ENCODE measurements around the gene MSANTD1.

Gene MSANTD1

DNA sequence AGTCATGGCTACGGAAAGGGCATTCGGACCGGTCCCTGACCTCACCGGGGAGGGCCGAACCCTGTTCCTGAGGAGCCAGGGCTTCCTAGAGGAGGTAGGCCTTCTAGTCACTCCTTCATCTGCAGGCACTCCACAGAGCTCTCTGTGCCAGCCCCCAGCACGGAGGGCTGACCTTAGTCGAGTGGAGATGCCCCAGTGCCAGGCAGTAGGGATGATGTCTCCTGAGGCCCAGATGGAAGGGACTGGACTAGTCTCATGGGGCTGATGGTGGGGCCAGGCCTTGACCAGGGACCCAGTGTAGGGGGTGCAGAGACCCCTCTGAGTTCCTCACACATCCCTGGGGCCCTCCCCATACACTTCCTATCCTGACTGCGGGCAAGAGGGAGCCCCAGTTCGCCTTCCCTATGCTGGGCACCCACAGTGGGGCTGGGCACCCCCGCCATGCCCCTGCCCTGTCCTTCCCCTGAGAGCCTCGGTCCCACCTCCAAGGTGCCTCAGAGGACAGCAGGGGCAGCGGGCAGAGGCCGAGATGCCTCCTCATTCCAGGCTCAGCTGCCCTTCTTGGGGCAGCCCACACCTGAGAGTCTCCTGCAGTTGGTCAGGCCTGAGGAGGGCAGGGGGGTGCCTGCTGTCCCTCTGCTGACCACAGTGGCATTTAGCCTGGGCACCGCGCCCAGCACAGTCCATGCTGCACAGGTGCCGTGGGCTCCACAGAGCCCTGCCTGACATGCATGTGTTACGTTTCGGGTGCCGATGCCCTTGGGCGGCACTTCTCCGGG, 1.4 kb upstream of the MSANTD1 start:
- DNase-seq (ENCODE audit: low read depth in 2 of 2), result no peak

DNA sequence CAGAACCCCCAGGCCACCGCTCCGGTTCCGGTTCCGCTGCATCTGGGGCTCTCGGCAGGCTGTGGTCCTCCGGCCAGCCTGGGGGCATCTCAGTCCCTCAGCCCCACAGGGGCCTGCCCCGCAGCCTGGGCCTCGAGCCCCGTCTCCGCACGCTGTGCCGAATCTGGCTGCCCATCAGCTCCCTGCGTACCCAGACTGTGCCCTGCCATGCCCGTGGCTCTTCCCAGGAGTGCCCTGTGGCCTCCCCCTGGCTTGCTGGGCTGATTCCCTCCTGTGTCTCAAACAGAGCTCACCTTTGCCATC, 830 bp upstream of the MSANTD1 start:
- DNase-seq (ENCODE audit: low read depth in 2 of 2), result no peak

GRCh38 chr4:3249711-3250437, 915 bp downstream of the MSANTD1 start:
- DNase-seq (ENCODE audit: low read depth in 2 of 2), result no peak

DNA sequence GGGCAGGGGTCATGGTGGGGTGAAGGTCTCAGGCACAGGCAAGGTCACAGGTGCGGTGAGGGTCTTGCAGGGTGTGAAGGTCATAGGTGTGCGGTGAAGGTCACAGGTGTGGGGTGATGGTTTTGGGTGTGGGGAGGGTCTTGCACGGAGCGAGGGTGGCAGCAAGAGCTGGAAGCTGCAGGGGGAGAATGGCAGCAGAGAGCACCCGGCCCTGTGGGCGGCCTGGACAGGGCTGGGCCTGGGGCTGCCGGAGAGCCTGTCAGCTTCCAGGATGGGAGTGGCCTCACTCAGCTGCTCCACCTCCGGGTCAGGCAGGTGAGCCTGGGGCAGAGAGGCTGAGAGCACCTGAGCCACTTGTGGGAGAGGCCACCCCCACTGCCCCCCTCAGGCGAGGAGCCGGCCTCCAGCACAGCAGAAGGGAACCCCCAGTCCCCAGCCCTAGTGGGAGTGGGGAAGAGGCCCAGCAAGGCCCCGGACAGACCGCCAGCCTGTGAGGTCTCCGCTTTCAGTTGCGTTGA, 1.5 kb downstream of the MSANTD1 start:
- no peak for DNase-seq (ENCODE audit: low read depth in 2 of 2)

DNA sequence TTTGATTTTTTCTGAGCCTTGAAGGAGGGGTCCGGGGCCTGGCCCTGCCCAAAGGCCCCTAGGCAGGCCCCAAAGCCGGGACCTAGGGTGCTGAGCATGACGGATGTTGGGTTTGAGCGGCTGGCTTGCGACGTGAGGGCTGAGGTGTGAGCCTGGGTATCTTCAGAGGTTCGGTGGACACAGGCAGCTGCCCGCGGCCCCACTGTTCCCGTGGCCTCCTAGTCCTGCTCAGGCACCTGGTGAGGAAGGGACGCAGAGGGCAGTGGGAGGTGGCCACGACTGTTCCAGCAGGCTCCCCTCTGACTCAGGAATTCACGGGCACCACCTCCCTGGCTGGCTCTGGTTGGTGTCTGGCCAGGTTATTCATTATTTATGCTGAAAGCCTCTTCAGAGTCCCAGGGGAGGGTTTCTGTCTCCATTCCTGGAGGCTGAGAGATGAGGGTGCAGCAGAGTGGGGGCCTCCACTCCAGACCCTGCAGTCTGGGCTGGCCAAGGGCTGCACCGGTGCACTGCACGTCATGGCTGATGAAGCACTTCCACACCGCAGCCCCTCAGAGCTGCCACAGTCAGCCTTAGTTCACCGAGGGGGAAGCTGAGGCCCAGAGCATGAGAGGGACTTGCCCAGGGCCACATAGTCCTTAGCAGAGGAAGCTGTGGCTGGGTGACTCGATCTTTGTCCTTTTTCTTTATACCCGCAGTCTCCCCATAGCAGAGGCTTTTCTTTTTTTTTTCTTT, 2.2 kb downstream of the MSANTD1 start:
- peak in 1 of 2 donors; percentile 3 for DNase-seq (ENCODE audit: low read depth in 2 of 2)

DNA sequence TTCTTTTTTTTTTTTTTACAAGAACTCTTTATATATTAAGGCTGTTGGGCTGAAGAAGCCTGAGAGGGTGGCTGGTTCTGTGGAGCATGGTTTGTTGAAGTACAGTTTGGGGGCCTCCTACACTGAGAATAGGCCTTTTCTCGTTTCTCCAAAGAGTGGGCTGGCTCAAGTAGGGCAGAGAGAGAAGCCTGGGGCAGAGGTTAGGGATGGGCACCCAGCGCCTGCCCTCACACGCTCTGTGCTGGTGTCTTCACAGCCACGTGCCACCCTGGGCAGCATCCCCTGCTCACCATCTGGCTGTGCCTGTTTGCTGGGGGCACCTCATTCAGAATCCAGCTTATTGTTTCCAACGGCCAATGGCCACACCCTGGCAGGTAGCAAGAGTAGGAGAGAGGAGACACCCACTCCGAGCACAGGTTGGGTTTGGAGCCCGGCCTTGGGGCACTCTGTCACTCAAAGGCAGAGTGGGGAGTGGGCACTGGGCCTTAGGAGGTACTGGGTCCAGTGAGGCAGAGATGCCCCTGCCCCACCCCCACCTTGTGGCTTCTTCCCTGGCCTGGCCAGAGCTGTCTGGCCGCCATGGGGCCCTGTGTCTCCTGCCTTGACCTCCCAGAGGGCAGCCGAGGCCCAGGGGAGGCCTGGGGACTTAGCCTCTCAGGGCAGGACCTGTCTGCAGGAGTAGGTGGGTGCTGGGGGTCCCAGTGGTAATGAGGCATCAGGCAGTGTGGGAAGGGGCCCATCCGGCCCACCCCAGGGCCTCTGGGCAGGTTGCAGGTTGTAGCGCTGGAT, 2.9 kb downstream of the MSANTD1 start:
- DNase-seq (ENCODE audit: low read depth in 2 of 2), result no peak

DNA sequence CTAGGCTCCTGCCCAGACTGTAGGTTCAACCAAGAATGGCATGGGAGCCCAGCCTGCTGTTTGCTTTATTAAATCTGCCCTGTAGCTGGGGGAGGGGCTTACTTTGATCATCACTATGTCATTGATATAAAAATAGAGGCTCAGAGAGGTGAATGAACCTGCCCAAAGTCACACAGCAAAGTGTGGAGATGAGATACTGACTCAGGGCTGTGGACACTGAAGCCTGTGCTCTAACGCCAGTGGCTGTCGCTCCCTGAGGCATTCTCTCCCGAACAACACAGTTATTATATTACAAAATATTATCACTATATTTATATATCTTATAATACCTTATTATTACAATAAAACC, 3.5 kb downstream of the MSANTD1 start:
- DNase-seq (ENCODE audit: low read depth in 2 of 2), result no peak

DNA sequence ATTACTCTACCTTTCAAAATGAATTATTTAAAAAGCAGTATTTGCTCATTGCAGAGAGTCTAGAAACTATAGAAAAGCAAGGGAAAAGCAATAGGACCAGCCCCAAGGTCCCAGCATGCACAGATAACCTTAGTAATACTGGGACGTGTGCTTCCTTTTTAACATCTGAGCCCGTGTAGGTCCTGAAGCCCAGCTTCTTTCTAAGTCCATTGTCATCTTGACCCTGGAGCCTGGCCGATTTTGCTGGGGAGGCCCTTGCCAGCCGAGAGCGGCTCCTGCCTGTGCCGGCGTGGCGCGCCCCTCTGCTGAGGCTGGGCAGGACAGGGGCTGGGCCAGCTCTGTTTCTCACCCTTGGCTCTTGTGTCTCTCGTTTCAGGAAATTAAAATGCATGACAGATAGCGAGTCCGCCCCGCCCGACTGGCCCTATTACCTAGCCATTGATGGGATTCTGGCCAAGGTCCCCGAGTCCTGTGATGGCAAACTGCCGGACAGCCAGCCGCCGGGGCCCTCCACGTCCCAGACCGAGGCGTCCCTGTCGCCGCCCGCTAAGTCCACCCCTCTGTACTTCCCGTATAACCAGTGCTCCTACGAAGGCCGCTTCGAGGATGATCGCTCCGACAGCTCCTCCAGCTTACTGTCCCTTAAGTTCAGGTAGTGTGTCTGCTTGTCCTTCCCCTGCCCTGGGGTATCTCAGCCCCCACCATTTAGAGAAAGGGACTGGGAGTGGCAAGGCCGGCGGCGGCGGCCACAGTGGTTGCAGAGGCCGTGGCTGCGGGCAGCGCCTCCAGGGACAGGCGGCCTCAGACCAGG, 4.1 kb downstream of the MSANTD1 start:
- DNase-seq (ENCODE audit: low read depth in 2 of 2), result no peak

GRCh38 chr4:3253808-3254207, 4.8 kb downstream of the MSANTD1 start:
- no peak for DNase-seq (ENCODE audit: low read depth in 2 of 2)

GRCh38 chr4:3254302-3255131, 5.6 kb downstream of the MSANTD1 start:
- DNase-seq (ENCODE audit: low read depth in 2 of 2), result no peak

DNA sequence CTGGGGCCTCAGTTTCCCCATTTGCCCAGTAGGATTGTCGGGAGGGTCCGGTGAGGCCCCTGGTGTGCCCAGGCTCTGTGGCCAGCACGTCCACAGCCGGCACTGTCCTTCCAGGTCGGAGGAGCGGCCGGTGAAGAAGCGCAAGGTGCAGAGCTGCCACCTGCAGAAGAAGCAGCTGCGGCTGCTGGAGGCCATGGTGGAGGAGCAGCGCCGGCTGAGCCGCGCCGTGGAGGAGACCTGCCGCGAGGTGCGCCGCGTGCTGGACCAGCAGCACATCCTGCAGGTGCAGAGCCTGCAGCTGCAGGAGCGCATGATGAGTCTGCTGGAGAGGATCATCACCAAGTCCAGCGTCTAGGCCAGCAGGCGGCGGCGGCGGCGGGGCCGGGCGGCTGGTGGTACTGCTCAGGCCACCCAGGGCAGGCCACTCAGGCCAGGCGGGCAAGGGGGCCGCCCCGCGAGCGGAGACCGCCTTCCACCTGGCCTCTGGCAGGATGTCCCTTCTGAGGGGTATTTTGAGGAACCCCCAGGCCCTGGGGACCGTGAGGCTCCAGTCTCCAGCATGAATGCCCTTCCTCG, 6.7 kb downstream of the MSANTD1 start:
- DNase-seq (ENCODE audit: low read depth in 2 of 2), result no peak

GRCh38 chr4:3256230-3257102, 7.5 kb downstream of the MSANTD1 start:
- DNase-seq (ENCODE audit: low read depth in 2 of 2), result no peak

DNA sequence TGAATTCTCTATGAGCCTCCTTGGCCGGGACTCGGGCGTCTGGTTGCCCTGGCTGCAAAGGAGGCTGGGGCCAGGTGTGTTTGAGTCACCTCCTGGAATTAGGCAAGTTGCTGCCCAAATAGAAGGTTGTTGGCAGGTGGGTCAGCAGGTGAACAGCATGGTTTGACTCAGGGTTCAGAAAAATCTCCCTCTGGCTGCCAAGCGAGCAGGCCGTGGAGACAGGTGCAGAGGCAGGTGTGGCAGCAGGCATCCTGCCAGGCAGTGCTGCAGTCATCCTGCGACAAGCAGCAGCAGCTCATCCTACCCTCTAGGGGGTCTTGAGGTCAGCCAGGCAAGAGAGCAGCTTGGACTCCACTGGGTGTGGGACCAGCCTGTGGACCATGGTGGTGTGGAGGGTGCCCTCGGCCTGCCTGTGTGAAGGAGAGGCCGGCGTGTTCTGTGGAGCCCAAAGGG, 8.2 kb downstream of the MSANTD1 start:
- no peak for DNase-seq (ENCODE audit: low read depth in 2 of 2)

- DNase-seq (ENCODE audit: low read depth in 2 of 2), result peak in 1 of 2 donors; percentile 3
Observed at GRCh38 chr4:3257556-3258482, 8.9 kb downstream of the MSANTD1 start.

DNA sequence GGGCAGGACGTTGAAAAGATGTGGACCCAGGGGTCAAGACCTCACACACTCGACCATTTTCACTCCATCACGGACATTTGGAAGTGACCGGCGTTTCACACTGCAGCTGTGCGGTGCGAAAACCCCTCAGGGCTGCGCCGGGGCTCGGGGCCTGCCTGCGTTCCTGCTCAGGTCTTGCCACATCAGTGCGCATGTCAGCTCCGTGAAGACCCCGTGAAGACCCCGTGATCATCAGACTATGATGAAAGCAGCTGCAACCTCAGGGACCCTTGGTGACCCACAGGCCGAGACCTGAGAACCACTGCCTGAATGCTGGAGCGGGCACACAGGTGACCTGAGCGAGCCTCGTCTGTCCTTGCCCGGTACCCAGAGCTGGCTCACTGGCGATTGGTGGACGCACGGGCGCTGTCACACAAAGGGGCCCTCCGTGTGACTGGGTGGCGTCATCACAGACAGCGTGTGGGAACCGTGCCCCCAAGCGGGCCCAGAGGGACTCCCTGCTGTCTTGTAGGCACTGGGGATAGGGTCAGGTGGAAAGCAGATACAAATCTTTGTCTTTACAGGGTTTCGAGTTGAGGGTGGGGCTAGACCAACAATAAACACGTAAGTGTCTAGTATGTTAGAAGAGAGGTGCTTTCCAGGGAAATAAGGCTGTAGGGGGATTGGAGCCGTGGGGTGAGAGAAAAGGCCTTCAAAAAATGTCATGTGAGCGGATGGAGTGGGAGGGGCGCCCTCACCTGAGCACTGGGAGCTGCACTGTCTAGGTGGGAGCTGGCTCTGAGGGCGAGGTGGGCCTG, 12.7 kb downstream of the MSANTD1 start:
- DNase-seq (ENCODE audit: low read depth in 2 of 2), result no peak

DNA sequence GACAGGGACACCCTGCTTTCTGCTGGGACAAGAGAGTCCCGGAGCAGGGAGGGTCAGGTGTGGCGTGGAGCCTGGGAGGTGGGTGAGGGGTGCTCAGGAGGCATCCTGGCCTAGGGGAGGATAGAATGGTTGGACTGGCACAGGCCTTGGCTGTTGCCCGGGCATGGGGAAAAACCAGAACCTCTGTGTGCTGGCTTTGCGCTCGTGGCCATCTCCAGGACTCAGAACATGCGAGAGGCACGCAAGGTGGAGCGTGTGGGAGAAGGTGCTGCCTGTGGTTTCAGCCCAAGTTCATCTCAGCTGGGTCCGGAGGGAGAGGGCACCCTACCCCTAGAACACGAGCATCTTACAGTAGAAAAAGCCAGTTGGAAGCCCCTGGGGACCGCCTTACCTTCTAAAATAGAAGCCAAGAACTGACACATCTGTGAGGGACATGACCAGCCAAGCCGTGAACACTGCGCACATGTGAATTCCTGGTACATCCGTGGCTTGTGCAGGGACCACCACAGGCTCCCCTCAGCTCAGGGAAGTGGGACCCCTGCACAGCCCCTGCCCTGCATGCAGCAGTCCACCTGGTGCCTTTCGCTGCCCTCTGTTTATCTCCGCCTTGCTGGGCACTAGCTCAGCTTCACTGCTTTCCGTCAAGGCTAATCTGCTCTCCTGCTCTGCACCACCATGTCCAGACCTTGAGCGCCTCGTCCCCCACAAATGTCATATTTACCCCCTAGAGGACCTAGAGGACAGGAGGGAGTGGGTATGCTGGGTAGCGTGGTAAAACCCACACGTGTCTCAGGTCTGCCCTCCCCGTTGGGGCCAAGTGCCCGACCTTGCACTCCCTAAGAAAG, 13.5 kb downstream of the MSANTD1 start:
- no peak for DNase-seq (ENCODE audit: low read depth in 2 of 2)
